HepG2 (cell line): Measurements from ENCODE around the gene C5AR1. TPM values are rescaled to one million over a fixed set of nuclear protein-coding genes. Genes with fewer than 3 reads are reported as not detected.

ENCODE experiments used
- BCL3 ChIP-seq: sonication (generic); formaldehyde crosslinking; IDR thresholded peaks from 2 replicates; pipeline ENCODE4 v1.5.1; 2020; ENCODE audit warnings: mild to moderate bottlenecking, missing genetic modification reagents, moderate library complexity
- CREB3 ChIP-seq: sonication (generic); formaldehyde crosslinking; IDR thresholded peaks from 2 replicates; pipeline ENCODE4 v1.5.0; 2020; ENCODE audit warnings: missing genetic modification reagents
- GPBP1L1 ChIP-seq: sonication (generic); formaldehyde crosslinking; IDR thresholded peaks from 2 replicates; pipeline ENCODE4 v1.5.0; 2020; ENCODE audit warnings: mild to moderate bottlenecking, missing genetic modification reagents
- KDM4B ChIP-seq: sonication (generic); formaldehyde crosslinking; IDR thresholded peaks from 2 replicates; pipeline ENCODE4 v1.4.0; 2020; ENCODE audit warnings: missing genetic modification reagents
- NFE2L1 ChIP-seq: sonication (generic); formaldehyde crosslinking; IDR thresholded peaks from 2 replicates; pipeline ENCODE4 v1.4.0; 2020; ENCODE audit warnings: missing genetic modification reagents, mild to moderate bottlenecking, borderline replicate concordance
- PCBP1 ChIP-seq: fragments of 200-400 bp; formaldehyde crosslinking; IDR thresholded peaks from 2 replicates; pipeline ENCODE4 v1.6.1; 2017; ENCODE audit warnings: mild to moderate bottlenecking, low read depth, low read length, borderline replicate concordance
- POLR2AphosphoS2 ChIP-seq: IDR thresholded peaks from 2 replicates; pipeline ENCODE4 v1.6.1; 2011; ENCODE audit warnings: low read depth, low read length, improper control_type of control experiment
- RBAK ChIP-seq: sonication (generic); formaldehyde crosslinking; IDR thresholded peaks from 2 replicates; pipeline ENCODE4 v1.5.1; 2020; ENCODE audit warnings: mild to moderate bottlenecking, missing genetic modification reagents
- SYNCRIP ChIP-seq: fragments of 200-400 bp; formaldehyde crosslinking; IDR thresholded peaks from 2 replicates; pipeline ENCODE4 v1.6.1; 2018; ENCODE audit warnings: mild to moderate bottlenecking, low read depth, low read length; ENCODE audit not compliant: insufficient read depth
- TERF1 ChIP-seq: sonication (generic); formaldehyde crosslinking; IDR thresholded peaks from 2 replicates; pipeline ENCODE4 v1.8.0; 2022; ENCODE audit warnings: mild to moderate bottlenecking, missing genetic modification reagents, moderate library complexity
- THAP8 ChIP-seq: sonication (generic); formaldehyde crosslinking; IDR thresholded peaks from 2 replicates; pipeline ENCODE4 v1.5.1; 2020; ENCODE audit warnings: missing genetic modification reagents, mild to moderate bottlenecking, borderline replicate concordance
- ZBTB39 ChIP-seq: sonication (generic); formaldehyde crosslinking; IDR thresholded peaks from 2 replicates; pipeline ENCODE4 v1.5.0; 2020; ENCODE audit warnings: missing genetic modification reagents
- ZFP36 ChIP-seq: fragments of 150-350 bp; IDR thresholded peaks from 2 replicates; pipeline ENCODE4 v1.6.1; 2018; ENCODE audit warnings: borderline replicate concordance, low read length, low read depth; ENCODE audit not compliant: partially characterized antibody
- ZFP91 ChIP-seq: sonication (generic); formaldehyde crosslinking; IDR thresholded peaks from 2 replicates; pipeline ENCODE4 v1.9.0; 2022; ENCODE audit warnings: missing genetic modification reagents, mild to moderate bottlenecking, borderline replicate concordance
- ZNF484 ChIP-seq: sonication (generic); formaldehyde crosslinking; IDR thresholded peaks from 2 replicates; pipeline ENCODE4 v1.5.1; 2020; ENCODE audit warnings: mild to moderate bottlenecking, low read depth, missing genetic modification reagents, borderline replicate concordance
- polyA plus RNA-seq, 8 experiments: library from polyadenylated mRNA; depleted of rRNA in 3 of 8; stranded (reverse) in 7 of 8; unstranded in 1 of 8; fragments of >200 nt; fragmentation: Illumina TruSeq in 4 of 8; extraction: Trizol in 4 of 8; gene quantifications; 2 replicates each; pipeline versions ENCODE4 v1.2.1 to v1.2.3, GENCODE V29; 2011 to 2016; ENCODE audit warnings: low read depth in 4 of 8, missing spikeins in 1 of 8, mixed read lengths in 1 of 8; ENCODE audit not compliant: insufficient read depth in 1 of 8
- total RNA-seq, 5 experiments: library from RNA; depleted of rRNA; stranded (reverse); fragments of >200 nt; fragmentation: Illumina TruSeq; extraction: Trizol; gene quantifications; 2 replicates each; pipeline ENCODE4 v1.2.3, GENCODE V29; 2016; ENCODE audit warnings: low read depth in 1 of 5

C5AR1 gene
- total and polyA plus RNA-seq, 2 of the 13 experiments (the other 11 are each of a cell fraction or from before 2014, with no cell fraction given) = 0.07 to 1.6 TPM

GRCh38 chr19:47273313-47274070 lies 36.2 kb upstream of the C5AR1 start (continued):
- TF ChIP-seq RBAK (CRISPR knock-in tag) (no peak), POLR2AphosphoS2 (no peak), ZFP36 (no peak), NFE2L1 (CRISPR knock-in tag) (no peak), GPBP1L1 (no peak), TERF1 (CRISPR knock-in tag) (0 out of 2 replicates have a peak, but pooled peaks have one; percentile 35), ZBTB39 (no peak), ZFP91 (CRISPR knock-in tag) (peak; percentile 96; the same call in 1 of the 2 replicates), KDM4B (CRISPR knock-in tag) (0 out of 2 replicates have a peak, but pooled peaks have one; percentile 19), PCBP1 (0 out of 2 replicates have a peak, but pooled peaks have one; percentile 30), THAP8 (no peak), SYNCRIP (no peak), ZNF484 (CRISPR knock-in tag) (no peak), CREB3 (CRISPR knock-in tag) (no peak), BCL3 (CRISPR knock-in tag) (0 out of 2 replicates have a peak, but pooled peaks have one; percentile 44)
